Activated naive CD8-positive, alpha-beta T cell treated with anti-CD3 and anti-CD28 coated beads, Interleukin-2, amount 50 U/mL, for 16 hours (primary cell): ENCODE measurements around the gene TEX29.

ENCODE experiments used
- DNase-seq: peaks from one replicate; pipeline ENCODE4 v3.0.0-alpha.2; 2020; ENCODE audit warnings: low read depth, low spot score

TEX29 gene

DNA sequence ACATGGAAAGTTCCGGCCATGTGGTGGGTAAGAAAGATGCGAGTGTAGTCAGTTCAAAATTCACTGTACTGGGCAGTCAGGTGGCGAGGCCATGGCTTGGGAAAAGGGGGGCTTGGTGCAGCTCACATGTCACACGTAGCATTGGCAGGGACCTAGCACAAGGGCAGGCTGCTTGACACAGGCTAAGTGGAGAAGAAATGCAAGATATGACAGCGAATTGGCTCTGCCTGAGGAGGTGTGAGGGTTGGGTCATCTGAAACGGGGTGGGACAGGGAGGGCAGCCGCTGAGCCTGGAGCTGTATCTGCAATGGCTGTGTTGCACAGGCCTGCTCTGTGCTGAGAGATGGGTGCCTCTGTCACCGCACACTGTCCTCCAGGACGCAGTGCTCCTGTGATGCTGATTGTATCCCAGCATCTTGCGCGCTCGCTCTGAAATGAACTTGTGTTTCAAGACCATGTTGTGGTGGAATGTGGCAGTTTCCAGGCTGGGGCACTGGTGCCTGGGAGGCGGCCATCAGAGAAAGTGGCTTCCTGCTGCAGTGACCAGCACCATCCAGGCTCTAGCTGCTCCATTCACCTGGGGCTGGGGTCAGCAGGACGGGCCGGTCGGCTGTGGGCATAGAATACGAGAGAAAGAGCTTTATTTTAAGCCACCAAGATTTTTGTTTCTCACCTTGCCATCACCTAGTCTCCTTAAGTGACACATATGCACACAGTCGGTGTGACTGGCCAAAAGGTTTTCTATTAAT, 70.3 kb downstream of the TEX29 start:
- DNase-seq = no peak

- no peak for DNase-seq
These were observed 72.0 kb downstream of the TEX29 start for GRCh38 chr13:111392486-111392885.

GRCh38 chr13:111393221-111393790, 72.9 kb downstream of the TEX29 start:
- no peak for DNase-seq
